H1 (cell line): ENCODE results near the gene EML1. TPM values are rescaled to one million over a fixed set of nuclear protein-coding genes. Genes with fewer than 3 reads are reported as not detected.

Source experiments
- CTCF ChIA-PET: fragments of 300-600 bp; sonication (Branson Sonifier 250); formaldehyde crosslinking; loops from one replicate; lab custom pipeline; 2021; ENCODE audit not compliant: partially characterized antibody; lab: Charles Lee
- POLR2A ChIA-PET: fragments of 300-600 bp; sonication (Branson Sonifier 250); formaldehyde crosslinking; loops from one replicate; lab custom pipeline; 2021; ENCODE audit warnings: inconsistent platforms; ENCODE audit not compliant: partially characterized antibody; lab: Charles Lee
- DNase-seq, 2 experiments: peaks; one replicate each; pipeline versions ENCODE4 v3.0.0 to v3.0.0-alpha.2; 2010 to 2022; ENCODE audit warnings: low spot score in 2 of 2, low read depth in 1 of 2, mixed read lengths in 1 of 2
- FAIRE-seq: peaks from 2 replicates; lab custom pipeline; 2011; peaks lifted over from hg19 to GRCh38; lab: Jason Lieb, UNC
- H2AFZ ChIP-seq: 2 replicates; pipeline ENCODE4 v1.8.1; 2012; ENCODE audit warnings: low read length, inconsistent platforms
- H2AK5ac ChIP-seq: 2 replicates; pipeline ENCODE4 v1.6.1; 2013; ENCODE audit warnings: low read depth, low read length
- H2BK120ac ChIP-seq: replicated peaks from 2 replicates; pipeline ENCODE3; 2013; ENCODE audit warnings: low read depth, low read length, inconsistent platforms
- H2BK12ac ChIP-seq: 2 replicates; pipeline ENCODE4 v1.6.1; 2013; ENCODE audit warnings: low read depth, low read length
- H2BK15ac ChIP-seq: 2 replicates; pipeline ENCODE4 v1.6.1; 2013; ENCODE audit warnings: low read length
- H2BK20ac ChIP-seq: 2 replicates; pipeline ENCODE4 v1.6.1; 2013; ENCODE audit warnings: low read length
- H2BK5ac ChIP-seq: 2 replicates; pipeline ENCODE4 v1.6.1; 2013; ENCODE audit warnings: low read depth, low read length
- H3K14ac ChIP-seq: 2 replicates; pipeline ENCODE4 v1.6.1; 2013; ENCODE audit warnings: inconsistent platforms; ENCODE audit not compliant: insufficient read length
- H3K18ac ChIP-seq: 2 replicates; pipeline ENCODE4 v1.6.1; 2013; ENCODE audit warnings: low read length; ENCODE audit errors: extremely low read depth
- H3K23ac ChIP-seq: 2 replicates; pipeline ENCODE4 v1.6.1; 2013; ENCODE audit warnings: inconsistent platforms; ENCODE audit not compliant: insufficient read length
- H3K23me2 ChIP-seq: 2 replicates; pipeline ENCODE4 v1.6.1; 2013; ENCODE audit warnings: low read depth, low read length
- H3K27ac ChIP-seq: 2 replicates; pipeline ENCODE4 v1.6.1; 2011; ENCODE audit warnings: low read depth, low read length, inconsistent platforms
- H3K27me3 ChIP-seq, 4 experiments: replicated peaks in 1 of 4; 1 replicate in 1 of 4; 2 replicates in 3 of 4; pipeline versions ENCODE4 v1.6.1 to v1.8.1; 2011 to 2013; ENCODE audit warnings: low read length in 3 of 4, mild to moderate bottlenecking in 3 of 4, inconsistent platforms in 2 of 4, mixed read lengths in 2 of 4, moderate library complexity in 1 of 4; ENCODE audit not compliant: control insufficient read depth in 3 of 4, insufficient read depth in 3 of 4; ENCODE audit errors: extremely low read depth in 1 of 4
- H3K36me3 ChIP-seq, 4 experiments: 2 replicates each; pipeline versions ENCODE4 v1.6.1 to v1.8.1; 2011 to 2013; ENCODE audit warnings: mild to moderate bottlenecking in 4 of 4, low read length in 3 of 4, moderate library complexity in 2 of 4, control low read depth in 1 of 4, inconsistent platforms in 1 of 4; ENCODE audit not compliant: insufficient read depth in 4 of 4, control insufficient read depth in 2 of 4
- H3K4ac ChIP-seq: replicated peaks from 2 replicates; pipeline ENCODE3; 2013; ENCODE audit warnings: low read length, low read depth, mixed read lengths, inconsistent platforms; ENCODE audit not compliant: insufficient read length
- H3K4me1 ChIP-seq, 4 experiments: replicated peaks in 1 of 4; 1 replicate in 1 of 4; 2 replicates in 3 of 4; pipeline versions ENCODE4 v1.6.1 to v1.8.1; 2011 to 2013; ENCODE audit warnings: low read length in 3 of 4, inconsistent platforms in 2 of 4, mixed read lengths in 1 of 4; ENCODE audit not compliant: insufficient read depth in 4 of 4, control insufficient read depth in 3 of 4
- H3K4me2 ChIP-seq, 2 experiments: 2 replicates each; pipeline versions ENCODE4 v1.6.1 to v1.8.1; 2011 to 2013; ENCODE audit warnings: low read depth in 2 of 2, low read length in 2 of 2, control low read depth in 1 of 2, inconsistent platforms in 1 of 2, mild to moderate bottlenecking in 1 of 2; ENCODE audit not compliant: insufficient read depth in 1 of 2
- H3K4me3 ChIP-seq, 4 experiments: fragments of 200-600, 300-600 bp in 1 of 4; sonication (generic), shearing (Covaris generic), sonication (Bioruptor Twin) in 1 of 4; 2 replicates each; pipeline versions ENCODE4 v1.5.1 to v1.8.1; 2011 to 2016; ENCODE audit warnings: low read length in 4 of 4, low read depth in 3 of 4, control low read depth in 2 of 4, inconsistent platforms in 2 of 4, mild to moderate bottlenecking in 2 of 4, mixed read lengths in 1 of 4, moderate library complexity in 1 of 4; ENCODE audit not compliant: insufficient read depth in 2 of 4; ENCODE audit errors: extremely low read depth in 1 of 4
- H3K56ac ChIP-seq: replicated peaks from 2 replicates; pipeline ENCODE3; 2013; ENCODE audit warnings: low read depth, mild to moderate bottlenecking, mixed read lengths, low read length, inconsistent platforms; ENCODE audit not compliant: insufficient read length
- H3K79me1 ChIP-seq: 2 replicates; pipeline ENCODE4 v1.6.1; 2013; ENCODE audit warnings: low read depth, low read length, control low read depth
- H3K79me2 ChIP-seq, 2 experiments: 2 replicates each; pipeline versions ENCODE4 v1.6.1 to v1.8.1; 2012 to 2013; ENCODE audit warnings: low read length in 2 of 2, mild to moderate bottlenecking in 2 of 2, inconsistent platforms in 1 of 2; ENCODE audit not compliant: insufficient read depth in 2 of 2, control insufficient read depth in 1 of 2
- H3K9ac ChIP-seq, 4 experiments: replicated peaks in 1 of 4; 1 replicate in 1 of 4; 2 replicates in 3 of 4; pipeline versions ENCODE4 v1.6.1 to v1.8.1; 2011 to 2013; ENCODE audit warnings: low read depth in 3 of 4, low read length in 3 of 4, control low read depth in 2 of 4, mild to moderate bottlenecking in 2 of 4, moderate library complexity in 2 of 4, inconsistent platforms in 1 of 4; ENCODE audit errors: extremely low read depth in 1 of 4
- H3K9me3 ChIP-seq, 2 experiments: 2 replicates each; pipeline versions ENCODE4 v1.6.1 to v1.8.1; 2012 to 2013; ENCODE audit warnings: mild to moderate bottlenecking in 2 of 2, moderate library complexity in 2 of 2, control low read depth in 1 of 2, inconsistent platforms in 1 of 2, low read depth in 1 of 2, low read length in 1 of 2, mixed read lengths in 1 of 2; ENCODE audit not compliant: insufficient read depth in 2 of 2
- H4K20me1 ChIP-seq, 2 experiments: replicated peaks in 1 of 2; 2 replicates each; pipeline versions ENCODE3 to v1.8.1; 2011 to 2013; ENCODE audit warnings: inconsistent platforms in 2 of 2, low read length in 2 of 2, mild to moderate bottlenecking in 1 of 2; ENCODE audit not compliant: insufficient read depth in 2 of 2, control insufficient read depth in 1 of 2
- H4K5ac ChIP-seq: 2 replicates; pipeline ENCODE4 v1.6.1; 2013; ENCODE audit warnings: low read length, low read depth, mixed read lengths, inconsistent platforms; ENCODE audit not compliant: insufficient read length
- H4K8ac ChIP-seq: 2 replicates; pipeline ENCODE4 v1.8.0; 2013; ENCODE audit warnings: mild to moderate bottlenecking, moderate library complexity, low read length, inconsistent platforms; ENCODE audit not compliant: insufficient read depth; ENCODE audit errors: extremely low read depth
- H4K91ac ChIP-seq: replicated peaks from 2 replicates; pipeline ENCODE3; 2013; ENCODE audit warnings: low read length, mixed read lengths, inconsistent platforms; ENCODE audit not compliant: insufficient read length
- PHF8 ChIP-seq: fragments of 200-600 bp; sonication (generic); conservative IDR thresholded peaks from 2 replicates; pipeline ENCODE4 v1.7.1; 2012; ENCODE audit warnings: low read depth, mild to moderate bottlenecking, inconsistent platforms, low read length, moderate library complexity
- WGBS, 2 experiments: shearing (Covaris generic) in 1 of 2; methylation state at CpG; one replicate each; pipeline versions ENCODE4 v1.1.6 to v1.1.7; 2013 to 2015; ENCODE audit warnings: low lambda C conversion rate in 2 of 2, mixed read lengths in 2 of 2, inconsistent platforms in 1 of 2, low coverage in 1 of 2, missing lambda C conversion rate in 1 of 2; ENCODE audit not compliant: insufficient replicate concordance in 2 of 2, insufficient coverage in 1 of 2, insufficient read length in 1 of 2; ENCODE audit errors: extremely low coverage in 1 of 2, missing lambda C conversion rate in 1 of 2; 5-methylcytosine and 5-hydroxymethylcytosine counted together
- polyA plus RNA-seq, 7 experiments: library from polyadenylated mRNA; depleted of rRNA in 3 of 7; stranded (reverse) in 5 of 7; unstranded in 2 of 7; fragments of >200 nt in 5 of 7; fragments of 200-250 nt in 2 of 7; gene quantifications; 1 replicate in 5 of 7; 2 replicates in 1 of 7; 4 replicates in 1 of 7; pipeline versions ENCODE4 v1.2.1 to v1.2.3, GENCODE V29; 2011 to 2013; ENCODE audit warnings: missing spikeins in 2 of 7, mixed read lengths in 2 of 7
- total RNA-seq: library from RNA; stranded (reverse); fragmentation: NEBNext Ultra II Directional; extraction: Animal tissue kit (Norgen Biotek cat#: 25700); gene quantifications from 2 replicates; pipeline ENCODE4 v1.2.1, GENCODE V29; 2021

The EML1 gene
- total and polyA plus RNA-seq, 2 of the 8 experiments (the other 6 are each of a cell fraction or from before 2014, with no cell fraction given), result 11.1 to 24.7 TPM

DNA sequence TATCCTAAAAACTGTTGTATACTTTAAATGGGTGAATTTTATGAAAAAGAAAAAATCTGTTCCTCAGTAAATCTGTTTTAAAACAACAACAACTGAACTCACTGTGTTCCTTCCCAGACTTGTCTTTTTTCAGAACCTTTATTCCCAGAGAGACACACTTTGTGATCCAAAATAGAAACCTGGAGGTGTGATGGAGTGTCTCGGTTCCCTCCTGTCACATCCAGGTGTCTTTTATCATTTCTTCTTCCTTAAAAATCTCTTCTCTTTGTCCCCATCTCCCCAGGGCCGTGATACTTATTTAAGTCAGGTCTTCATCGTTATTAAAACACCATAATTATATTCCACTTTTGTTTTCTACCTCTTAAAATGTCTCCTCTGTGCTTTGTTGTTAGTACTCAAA, 195.8 kb downstream of the EML1 start:
- WGBS, 2 experiments, result 83% methylated on average over 3 of the region's 3 CpGs; no CpG with 5 or more reads in 1 of the 2 experiments
- Histone ChIP-seq H4K20me1 (no peaks in the 10 kb centered on the region), H3K4me3 (no peak overlapping the region), H2AK5ac (no peak overlapping the region), H3K79me1 (no peaks in the 10 kb centered on the region), H3K9me3 (peaks cover 6 to 7% of the 10 kb centered on the region in 2 experiments; a peak in 2 of 4 replicates), H3K4me1 (no peaks in the 10 kb centered on the region), H2BK20ac (no peak overlapping the region), H3K23me2 (no peaks in the 10 kb centered on the region), H3K4me2 (no peak overlapping the region), H2AFZ (no peak overlapping the region), H3K79me2 (peaks cover 0 to 12% of the 10 kb centered on the region in 2 experiments; a peak in 2 of 4 replicates), H3K36me3 (0 out of 8 replicates have a peak, but pooled peaks cover 0 to 2% (median 0%) of the 10 kb centered on the region in 4 experiments), H3K18ac (no peak overlapping the region), H4K91ac (no peak overlapping the region), H2BK15ac (no peak overlapping the region), H4K8ac (no peak overlapping the region), H3K14ac (no peak overlapping the region), H4K5ac (no peak overlapping the region), H3K23ac (no peak overlapping the region), H3K56ac (no peak overlapping the region), H3K27ac (no peak overlapping the region), H2BK5ac (no peak overlapping the region), H3K9ac (no peak overlapping the region), H3K4ac (no peak overlapping the region), H2BK120ac (no peak overlapping the region), H3K27me3 (no peaks in the 10 kb centered on the region), H2BK12ac (no peak overlapping the region)
- ChIA-PET CTCF (no interaction called here), POLR2A (interaction anchor here (0.9 kb wide), 1 partner anchor 18 kb away, joined by 5 read pairs; no protein-coding TSS in a partner anchor)
- no peak for DNase-seq
- no peak for FAIRE-seq
- TF ChIP-seq PHF8, result no peak
